GM12878 (cell line): ENCODE measurements around the gene MTMR10.

ENCODE experiments used
- ATF2 ChIP-seq: IDR thresholded peaks from 2 replicates; pipeline ENCODE4 v1.6.1; 2012; ENCODE audit warnings: low read length, inconsistent platforms
- ATF7 ChIP-seq: fragments of 450-650 bp; IDR thresholded peaks from 2 replicates; pipeline ENCODE4 v1.6.1; 2016; ENCODE audit warnings: low read depth, mild to moderate bottlenecking
- CBFB ChIP-seq: IDR thresholded peaks from 2 replicates; pipeline ENCODE4 v1.6.1; 2016; ENCODE audit warnings: antibody characterized with exemption, low read depth
- CTCF ChIP-seq, 3 experiments: IDR thresholded peaks in 2 of 3; conservative IDR thresholded peaks in 1 of 3; 2 replicates each; pipeline ENCODE4 v1.5.1; 2011; ENCODE audit warnings: low read depth in 3 of 3, low read length in 3 of 3, mild to moderate bottlenecking in 3 of 3, control low read depth in 2 of 3, moderate library complexity in 2 of 3, inconsistent platforms in 1 of 3, mixed read lengths in 1 of 3; ENCODE audit not compliant: control insufficient read depth in 2 of 3, insufficient read depth in 1 of 3; ENCODE audit errors: extremely low read depth in 1 of 3
- JUND ChIP-seq: IDR thresholded peaks from 2 replicates; pipeline ENCODE4 v1.6.1; 2012; ENCODE audit warnings: low read depth, mild to moderate bottlenecking, low read length, improper control_type of control experiment, moderate library complexity
- MTA3 ChIP-seq: IDR thresholded peaks from 2 replicates; pipeline ENCODE4 v1.6.1; 2012; ENCODE audit warnings: low read length, inconsistent platforms, borderline replicate concordance
- PBX3 ChIP-seq: IDR thresholded peaks from 2 replicates; pipeline ENCODE4 v1.6.1; 2011; ENCODE audit warnings: mild to moderate bottlenecking, low read depth, low read length, moderate library complexity; ENCODE audit not compliant: insufficient replicate concordance
- ZSCAN29 ChIP-seq: fragments of 450-650 bp; IDR thresholded peaks from 2 replicates; pipeline ENCODE4 v1.6.1; 2017; ENCODE audit warnings: mild to moderate bottlenecking, moderate library complexity

GRCh38 chr15:31040611-31041010, 49.2 kb upstream of the MTMR10 start:
- no peak for TF ChIP-seq CBFB
- TF ChIP-seq PBX3: no peak
- TF ChIP-seq ZSCAN29: no peak
- no peak for TF ChIP-seq CTCF (IDR thresholded peaks at IDR 0.05 in 2 of 3, conservative IDR thresholded peaks at IDR 0.05 in 1 of 3; ENCODE audit: control insufficient read depth in 2 of 3, extremely low read depth in 1 of 3, insufficient read depth in 1 of 3, low read depth in 3 of 3, low read length in 3 of 3)
- TF ChIP-seq ATF2: no peak
- no peak for TF ChIP-seq ATF7
- TF ChIP-seq JUND: no peak
- TF ChIP-seq MTA3: no peak
